Endothelial cell of umbilical vein (primary cell): ENCODE measurements around the gene CROCC2. TPM values are rescaled to one million over a fixed set of nuclear protein-coding genes. Genes with fewer than 3 reads are reported as not detected.

ENCODE experiments used
- BruUV-seq: library from RNA; stranded (reverse); fragments of 400-500 nt; replicated peaks from 2 replicates; lab custom pipeline; 2021; lab: Mats Ljungman, UMichigan
- CTCF ChIA-PET: fragments of 300-600, 350-600 bp; sonication (Branson Sonifier 250); formaldehyde crosslinking; loops from one replicate; lab custom pipeline; 2021; ENCODE audit warnings: antibody characterized with exemption, inconsistent platforms; lab: Charles Lee
- POLR2A ChIA-PET: fragments of 300-600, 350-600 bp; sonication (Branson Sonifier 250); formaldehyde crosslinking; loops from one replicate; lab custom pipeline; 2021; ENCODE audit warnings: antibody characterized with exemption, inconsistent platforms; lab: Charles Lee
- DNase-seq: peaks from one replicate; pipeline ENCODE4 v3.0.0-alpha.2; 2011; ENCODE audit warnings: low read depth, low spot score
- FAIRE-seq: peaks from 2 replicates; lab custom pipeline; 2011; peaks lifted over from hg19 to GRCh38; lab: Jason Lieb, UNC
- H2AFZ ChIP-seq: 2 replicates; pipeline ENCODE4 v1.6.0; 2012; ENCODE audit warnings: low read depth, low read length, control low read depth, inconsistent platforms
- H3K27ac ChIP-seq: 2 replicates; pipeline ENCODE4 v1.5.1; 2011; ENCODE audit warnings: low read depth, mild to moderate bottlenecking, control low read depth, low read length, moderate library complexity; ENCODE audit not compliant: insufficient read depth
- H3K27me3 ChIP-seq, 2 experiments: 2 replicates each; pipeline versions ENCODE4 v1.6.0 to v1.6.1; 2011; ENCODE audit warnings: low read length in 2 of 2, mixed read lengths in 1 of 2; ENCODE audit not compliant: control insufficient read depth in 2 of 2, insufficient read depth in 2 of 2
- H3K36me3 ChIP-seq, 2 experiments: 2 replicates in 1 of 2; 3 replicates in 1 of 2; pipeline ENCODE4 v1.5.1; 2011; ENCODE audit warnings: low read length in 2 of 2, mild to moderate bottlenecking in 1 of 2, moderate library complexity in 1 of 2; ENCODE audit not compliant: control insufficient read depth in 2 of 2, insufficient read depth in 2 of 2; ENCODE audit errors: extremely low read depth in 1 of 2
- H3K4me1 ChIP-seq: 3 replicates; pipeline ENCODE4 v1.5.1; 2011; ENCODE audit warnings: mild to moderate bottlenecking, low read length; ENCODE audit not compliant: control insufficient read depth, insufficient read depth; ENCODE audit errors: extremely low read depth
- H3K4me2 ChIP-seq: 2 replicates; pipeline ENCODE4 v1.6.1; 2011; ENCODE audit warnings: low read length, control low read depth, mixed read lengths; ENCODE audit not compliant: insufficient read depth
- H3K4me3 ChIP-seq, 3 experiments: fragments of 200-600 bp in 1 of 3; sonication (generic), shearing (Covaris generic) in 1 of 3; replicated peaks in 1 of 3; 2 replicates each; pipeline ENCODE4 v1.5.1; 2011 to 2016; ENCODE audit warnings: control low read depth in 3 of 3, low read length in 3 of 3, mild to moderate bottlenecking in 2 of 3, inconsistent platforms in 1 of 3, low read depth in 1 of 3, moderate library complexity in 1 of 3; ENCODE audit not compliant: insufficient read depth in 1 of 3
- H3K79me2 ChIP-seq: 2 replicates; pipeline ENCODE4 v1.6.0; 2012; ENCODE audit warnings: low read length, inconsistent platforms; ENCODE audit not compliant: control insufficient read depth, insufficient read depth
- H3K9ac ChIP-seq: replicated peaks from 2 replicates; pipeline ENCODE3; 2011; ENCODE audit warnings: low read length, control low read depth; ENCODE audit not compliant: insufficient read depth; ENCODE audit errors: extremely low read depth
- H3K9me1 ChIP-seq: replicated peaks from 3 replicates; pipeline ENCODE4 v1.6.0; 2011; ENCODE audit warnings: mild to moderate bottlenecking, low read length; ENCODE audit not compliant: control insufficient read depth, insufficient read depth; ENCODE audit errors: extremely low read depth
- H3K9me3 ChIP-seq: replicated peaks from 2 replicates; pipeline ENCODE4 v1.5.1; 2012; ENCODE audit warnings: low read length, inconsistent platforms; ENCODE audit not compliant: control insufficient read depth, insufficient read depth
- H4K20me1 ChIP-seq: replicated peaks from 2 replicates; pipeline ENCODE3; 2011; ENCODE audit warnings: mild to moderate bottlenecking, low read length; ENCODE audit not compliant: control insufficient read depth, insufficient read depth; ENCODE audit errors: extremely low read depth
- EZH2 ChIP-seq: IDR thresholded peaks from 2 replicates; pipeline ENCODE4 v1.6.1; 2012; ENCODE audit warnings: borderline replicate concordance, low read depth, mild to moderate bottlenecking, moderate library complexity, low read length, inconsistent platforms; ENCODE audit not compliant: severe bottlenecking
- FOS ChIP-seq: IDR thresholded peaks from 2 replicates; pipeline ENCODE4 v1.6.1; 2011; ENCODE audit warnings: mild to moderate bottlenecking, low read length, moderate library complexity, borderline replicate concordance; ENCODE audit not compliant: insufficient read depth
- GATA2 ChIP-seq: IDR thresholded peaks from 2 replicates; pipeline ENCODE4 v1.7.0; 2011; ENCODE audit warnings: low read depth, mild to moderate bottlenecking, moderate library complexity, mixed read lengths, low read length; ENCODE audit not compliant: insufficient read length, insufficient read depth
- JUN ChIP-seq: IDR thresholded peaks from 2 replicates; pipeline ENCODE4 v1.6.1; 2011; ENCODE audit warnings: borderline replicate concordance, low read depth; ENCODE audit not compliant: insufficient read length, insufficient read depth
- MYC ChIP-seq: IDR thresholded peaks from one replicate; pipeline ENCODE4 v1.6.1; 2011; ENCODE audit warnings: mild to moderate bottlenecking, low read depth, low read length
- POLR2A ChIP-seq: IDR thresholded peaks from 2 replicates; pipeline ENCODE4 v1.6.1; 2012; ENCODE audit warnings: low read depth, mild to moderate bottlenecking, control low read depth, low read length
- POLR2AphosphoS5 ChIP-seq: IDR thresholded peaks from 2 replicates; pipeline ENCODE4 v1.6.1; 2012; ENCODE audit warnings: low read depth, mild to moderate bottlenecking, control low read depth, low read length, moderate library complexity; ENCODE audit not compliant: insufficient read depth
- dilution Hi-C: fragments of 300-500 bp; cut with MboI; formaldehyde crosslinking; loops from one replicate; pipeline ENCODE4 v1.15.0; 2019; ENCODE audit warnings: low sequenced_read_pairs; ENCODE audit not compliant: extremely low pct_ligation_motif_present
- intact Hi-C: fragments of 100-400 bp; cut with micrococcal nuclease; formaldehyde crosslinking; loops from one replicate; pipeline ENCODE4 v1.10.0; 2022
- polyA plus RNA-seq, 4 experiments: library from polyadenylated mRNA; depleted of rRNA in 3 of 4; stranded (reverse) in 3 of 4; unstranded in 1 of 4; fragments of >200 nt; gene quantifications; 2 replicates each; pipeline versions ENCODE4 v1.2.1 to v1.2.3, GENCODE V29; 2011 to 2012; ENCODE audit warnings: missing spikeins in 1 of 4
- total RNA-seq: library from RNA; stranded (reverse); gene quantifications from 2 replicates; pipeline ENCODE4 v1.2.3, GENCODE V29; 2021
- TF ChIP-seq, protein P1 (sequence below): IDR thresholded peaks from 2 replicates; pipeline ENCODE4 v1.6.1; 2011; ENCODE audit not compliant: insufficient read depth, insufficient read length
- TF ChIP-seq, protein P2 (sequence below), 2 donors: IDR thresholded peaks; 1 replicate in 1 of 2; 2 replicates in 1 of 2; pipeline ENCODE4 v1.5.1; 2011; ENCODE audit warnings: low read length in 2 of 2, mild to moderate bottlenecking in 2 of 2, moderate library complexity in 2 of 2, control low read depth in 1 of 2, inconsistent platforms in 1 of 2, low read depth in 1 of 2; ENCODE audit not compliant: insufficient read depth in 1 of 2; ENCODE audit errors: extremely low read depth in 1 of 2

CROCC2 gene
- total and polyA plus RNA-seq, 2 donors (not counting 3 experiments of a cell fraction or from before 2014, with no cell fraction given), result not detected

DNA sequence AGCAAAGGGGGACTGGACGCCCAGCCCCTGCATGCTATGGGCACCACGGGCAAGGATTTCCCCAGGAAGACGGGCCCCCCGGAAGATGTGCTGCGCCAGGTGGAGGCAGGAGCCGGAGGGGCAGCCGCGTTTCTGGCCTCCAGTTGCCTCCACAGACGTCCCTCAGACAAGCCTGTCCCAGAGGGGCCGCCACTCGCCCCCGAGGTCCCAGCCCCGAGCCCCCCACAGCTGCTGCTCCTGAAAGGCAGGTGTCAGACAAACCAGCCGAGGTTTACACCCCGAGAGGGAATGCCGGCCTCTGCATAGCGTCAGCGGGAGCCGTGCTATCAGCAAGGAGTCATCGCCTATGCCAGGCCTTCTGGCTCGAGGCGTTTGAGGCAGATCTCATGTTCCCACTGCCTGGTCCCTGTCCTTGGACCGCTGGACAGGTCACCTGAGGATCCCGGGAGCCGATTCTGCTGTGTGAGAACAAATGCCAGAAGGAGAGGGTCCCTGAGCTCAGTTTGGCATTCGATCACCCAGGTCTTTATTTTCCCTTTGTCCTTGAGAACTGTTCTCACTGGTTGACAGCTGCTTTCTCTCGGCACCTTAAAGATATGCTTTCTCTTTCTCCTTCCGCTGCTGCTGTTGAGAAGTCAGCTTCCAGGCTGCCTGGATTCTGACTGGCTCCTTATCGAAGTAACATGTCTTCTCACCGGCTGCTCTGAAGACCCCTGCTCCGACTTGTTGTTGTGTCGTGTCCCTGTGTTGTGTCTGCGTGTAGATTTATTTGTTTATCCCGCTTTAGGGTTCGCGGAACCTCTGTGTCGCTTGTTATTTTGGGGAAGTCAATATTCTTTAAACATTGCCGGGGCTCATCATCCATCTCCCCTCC, 20.6 kb downstream of the CROCC2 start:
- Histone ChIP-seq H3K27ac (no peak overlapping the region), H3K4me1 (no peaks in the 10 kb centered on the region), H3K4me3 (no peak overlapping the region), H3K9me1 (no peaks in the 10 kb centered on the region), H3K4me2 (no peak overlapping the region), H3K9me3 (no peaks in the 10 kb centered on the region), H3K27me3 (no peaks in the 10 kb centered on the region), H3K9ac (no peak overlapping the region), H4K20me1 (no peaks in the 10 kb centered on the region), H3K79me2 (no peaks in the 10 kb centered on the region), H2AFZ (no peak overlapping the region), H3K36me3 (no peaks in the 10 kb centered on the region)
- dilution Hi-C loops, result no loop called here
- DNase-seq, result no peak
- no TSS peak for BruUV-seq
- TF ChIP-seq FOS (no peak), POLR2A (no peak), POLR2AphosphoS5 (no peak), GATA2 (no peak), EZH2 (no peak), MYC (no peak), JUN (no peak)
- TF ChIP-seq, protein P1, sequence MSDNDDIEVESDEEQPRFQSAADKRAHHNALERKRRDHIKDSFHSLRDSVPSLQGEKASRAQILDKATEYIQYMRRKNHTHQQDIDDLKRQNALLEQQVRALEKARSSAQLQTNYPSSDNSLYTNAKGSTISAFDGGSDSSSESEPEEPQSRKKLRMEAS, result no peak
- TF ChIP-seq, protein P2, sequence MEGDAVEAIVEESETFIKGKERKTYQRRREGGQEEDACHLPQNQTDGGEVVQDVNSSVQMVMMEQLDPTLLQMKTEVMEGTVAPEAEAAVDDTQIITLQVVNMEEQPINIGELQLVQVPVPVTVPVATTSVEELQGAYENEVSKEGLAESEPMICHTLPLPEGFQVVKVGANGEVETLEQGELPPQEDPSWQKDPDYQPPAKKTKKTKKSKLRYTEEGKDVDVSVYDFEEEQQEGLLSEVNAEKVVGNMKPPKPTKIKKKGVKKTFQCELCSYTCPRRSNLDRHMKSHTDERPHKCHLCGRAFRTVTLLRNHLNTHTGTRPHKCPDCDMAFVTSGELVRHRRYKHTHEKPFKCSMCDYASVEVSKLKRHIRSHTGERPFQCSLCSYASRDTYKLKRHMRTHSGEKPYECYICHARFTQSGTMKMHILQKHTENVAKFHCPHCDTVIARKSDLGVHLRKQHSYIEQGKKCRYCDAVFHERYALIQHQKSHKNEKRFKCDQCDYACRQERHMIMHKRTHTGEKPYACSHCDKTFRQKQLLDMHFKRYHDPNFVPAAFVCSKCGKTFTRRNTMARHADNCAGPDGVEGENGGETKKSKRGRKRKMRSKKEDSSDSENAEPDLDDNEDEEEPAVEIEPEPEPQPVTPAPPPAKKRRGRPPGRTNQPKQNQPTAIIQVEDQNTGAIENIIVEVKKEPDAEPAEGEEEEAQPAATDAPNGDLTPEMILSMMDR (IDR thresholded peaks at IDR 0.05; ENCODE audit: extremely low read depth in 1 of 2, insufficient read depth in 1 of 2, low read depth in 1 of 2, low read length in 2 of 2), result no peak
- CTCF ChIA-PET, result interaction anchor here (0.8 to 1.5 kb wide), 4 partner anchors 11 to 83 kb away, joined by 3 to 5 read pairs (median 4); no protein-coding TSS in a partner anchor
- intact Hi-C loops, result no loop called here
- POLR2A ChIA-PET, result no interaction called here
- FAIRE-seq, result no peak
